Neural progenitor cell (in vitro differentiated cells): Measurements from ENCODE around the gene TLE5. TPM values are rescaled to one million over a fixed set of nuclear protein-coding genes. Genes with fewer than 3 reads are reported as not detected.
A peak's percentile ranks its signal among the peaks of the same experiment; 100 is the strongest.

Experiments used
- DNase-seq: peaks from one replicate; pipeline ENCODE4 v3.0.0-alpha.2; 2016; ENCODE audit warnings: low spot score
- H2AFZ ChIP-seq: fragments of 200-600 bp; sonication (generic); replicated peaks from 2 replicates; pipeline ENCODE4 v1.6.1; 2016; ENCODE audit warnings: antibody characterized with exemption
- H3F3A ChIP-seq: fragments of 200-600 bp; sonication (generic); 2 replicates; pipeline ENCODE4 v1.6.1; 2016; ENCODE audit warnings: antibody characterized with exemption, low read depth
- H3K27ac ChIP-seq: fragments of 200-600 bp; sonication (generic); 2 replicates; pipeline ENCODE4 v1.5.1; 2016; ENCODE audit warnings: mild to moderate bottlenecking
- H3K27me3 ChIP-seq: fragments of 200-600 bp; sonication (generic); 2 replicates; pipeline ENCODE4 v1.6.1; 2016; ENCODE audit warnings: mild to moderate bottlenecking, moderate library complexity
- H3K36me3 ChIP-seq: fragments of 200-600 bp; sonication (generic); 2 replicates; pipeline ENCODE4 v1.5.1; 2016
- H3K4me1 ChIP-seq: fragments of 200-600 bp; sonication (generic); 2 replicates; pipeline ENCODE4 v1.6.1; 2016; ENCODE audit warnings: mixed run types
- H3K4me2 ChIP-seq: fragments of 200-600 bp; sonication (generic); 2 replicates; pipeline ENCODE4 v1.6.1; 2016
- H3K4me3 ChIP-seq: fragments of 200-600 bp; sonication (generic); 2 replicates; pipeline ENCODE4 v1.5.1; 2016
- H3K79me2 ChIP-seq: fragments of 200-600 bp; sonication (generic); 2 replicates; pipeline ENCODE4 v1.6.1; 2016; ENCODE audit warnings: low read depth
- H3K9ac ChIP-seq: fragments of 200-600 bp; sonication (generic); 2 replicates; pipeline ENCODE4 v1.6.1; 2016
- H3K9me3 ChIP-seq: fragments of 200-600 bp; sonication (generic); 2 replicates; pipeline ENCODE4 v1.5.1; 2016; ENCODE audit warnings: low read depth
- H4K20me1 ChIP-seq: fragments of 200-600 bp; sonication (generic); 2 replicates; pipeline ENCODE4 v1.6.1; 2016; ENCODE audit warnings: low read depth
- H3K27ac Mint-ChIP-seq: 3 replicates; pipeline ENCODE4 v1.8.0; 2021; ENCODE audit warnings: mixed read lengths
- H3K27me3 Mint-ChIP-seq: 2 replicates; pipeline ENCODE4 v1.8.0; 2022; ENCODE audit warnings: low read depth, mild to moderate bottlenecking, inconsistent platforms, moderate library complexity, mixed read lengths; ENCODE audit not compliant: insufficient read depth
- H3K36me3 Mint-ChIP-seq: 3 replicates; pipeline ENCODE4 v1.8.0; 2021; ENCODE audit warnings: mixed read lengths
- H3K4me1 Mint-ChIP-seq: 3 replicates; pipeline ENCODE4 v1.8.0; 2021; ENCODE audit warnings: mixed read lengths
- H3K4me3 Mint-ChIP-seq: 3 replicates; pipeline ENCODE4 v1.8.0; 2021; ENCODE audit warnings: mild to moderate bottlenecking, moderate library complexity, mixed read lengths
- H3K9me3 Mint-ChIP-seq: 3 replicates; pipeline ENCODE4 v1.8.0; 2020; ENCODE audit warnings: mixed read lengths
- EZH2 ChIP-seq: fragments of 200-600 bp; sonication (generic); IDR thresholded peaks from 2 replicates; pipeline ENCODE4 v1.6.1; 2017; ENCODE audit warnings: antibody characterized with exemption, mild to moderate bottlenecking, moderate library complexity
- EZH2phosphoT487 ChIP-seq: fragments of 200-600 bp; sonication (generic); IDR thresholded peaks from 2 replicates; pipeline ENCODE4 v1.6.1; 2017; ENCODE audit warnings: antibody characterized with exemption
- total RNA-seq: library from RNA; depleted of rRNA; stranded (reverse); fragments of >200 nt; gene quantifications from 2 replicates; pipeline ENCODE4 v1.2.3, GENCODE V29; 2015; ENCODE audit warnings: low replicate concordance
- TF ChIP-seq, protein P1 (sequence below): fragments of 200-600 bp; sonication (generic); IDR thresholded peaks from 2 replicates; pipeline ENCODE4 v1.5.1; 2017; ENCODE audit warnings: antibody characterized with exemption, mild to moderate bottlenecking

The TLE5 gene, protein sequence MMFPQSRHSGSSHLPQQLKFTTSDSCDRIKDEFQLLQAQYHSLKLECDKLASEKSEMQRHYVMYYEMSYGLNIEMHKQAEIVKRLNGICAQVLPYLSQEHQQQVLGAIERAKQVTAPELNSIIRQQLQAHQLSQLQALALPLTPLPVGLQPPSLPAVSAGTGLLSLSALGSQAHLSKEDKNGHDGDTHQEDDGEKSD
- 54.6 and 148 TPM in 2 replicates for total RNA-seq

DNA sequence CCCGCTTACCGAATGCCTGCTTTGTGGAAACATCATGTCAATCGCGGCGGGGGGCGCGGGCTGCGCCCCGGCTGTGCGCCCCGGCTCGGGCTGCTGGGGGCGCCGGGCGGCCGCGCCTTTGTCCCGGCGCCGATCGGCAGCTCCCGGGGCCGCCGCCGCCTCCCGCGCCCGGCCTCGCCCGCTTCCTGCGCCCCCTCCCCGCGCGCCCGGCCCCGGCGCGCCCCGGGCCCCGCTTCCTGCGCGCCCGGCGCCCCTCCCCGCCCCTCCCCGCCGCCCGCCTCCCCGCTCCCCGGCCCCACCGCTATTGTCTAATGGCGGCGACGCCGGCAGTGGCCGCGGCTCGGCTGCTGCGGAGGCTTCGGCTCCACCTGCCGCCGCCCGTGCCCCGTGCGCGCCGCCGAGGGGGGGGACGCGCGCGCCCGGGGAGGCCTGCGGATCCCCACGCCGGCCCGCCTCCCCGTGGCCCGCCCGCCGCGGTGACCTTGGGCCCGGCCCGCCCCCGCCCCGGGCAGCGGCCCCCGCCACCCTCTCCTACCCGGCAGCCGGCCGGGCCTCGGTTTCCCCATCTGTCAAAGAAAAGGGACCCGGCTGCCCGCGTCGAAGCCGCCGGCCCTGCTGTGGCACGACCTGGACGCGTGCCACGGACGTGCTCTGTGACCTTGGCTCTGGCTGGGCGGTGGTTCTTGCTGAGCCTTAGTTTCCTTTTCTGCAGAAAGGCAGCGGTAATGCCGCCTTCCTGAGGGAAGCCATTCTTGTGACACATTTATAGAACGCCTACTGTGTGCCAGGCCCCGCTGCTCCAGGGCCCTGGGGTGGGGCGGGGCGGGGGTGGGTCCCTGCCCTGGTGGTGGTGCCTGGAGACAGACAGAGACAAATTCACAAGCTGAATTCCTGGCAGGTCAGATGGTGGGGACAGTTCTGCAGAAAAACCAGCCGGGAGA lies at the start of gene TLE5:
TLE5 (minus strand) TSS at position 331 of the 941 bp plus-strand sequence; CDS start at position 36, 295 bp downstream.
- Histone ChIP-seq H3K36me3 (peaks cover 5% of the 10 kb centered on the region), H3K4me1 (peaks cover 8% of the 10 kb centered on the region), H3K9ac (peak within 1 kb of the TSS; percentile 70), H3K27ac (no peak within 1 kb of the TSS), H3K79me2 (peaks cover 6% of the 10 kb centered on the region), H2AFZ (peak within 1 kb of the TSS; percentile 34), H3K4me2 (peak within 1 kb of the TSS; percentile 97), H3K4me3 (peak within 1 kb of the TSS; percentile 96), H3F3A (peaks cover 36% of the 10 kb centered on the region), H4K20me1 (peaks cover 36% of the 10 kb centered on the region), H3K27me3 (peaks cover 11% of the 10 kb centered on the region), H3K9me3 (no peaks in the 10 kb centered on the region)
- H3K4me3 Mint-ChIP-seq = peak within 1 kb of the TSS; percentile 87
- peaks cover 17% of the 10 kb centered on the region for H3K27me3 Mint-ChIP-seq
- H3K36me3 Mint-ChIP-seq = peaks cover 7% of the 10 kb centered on the region
- TF ChIP-seq, protein P1, sequence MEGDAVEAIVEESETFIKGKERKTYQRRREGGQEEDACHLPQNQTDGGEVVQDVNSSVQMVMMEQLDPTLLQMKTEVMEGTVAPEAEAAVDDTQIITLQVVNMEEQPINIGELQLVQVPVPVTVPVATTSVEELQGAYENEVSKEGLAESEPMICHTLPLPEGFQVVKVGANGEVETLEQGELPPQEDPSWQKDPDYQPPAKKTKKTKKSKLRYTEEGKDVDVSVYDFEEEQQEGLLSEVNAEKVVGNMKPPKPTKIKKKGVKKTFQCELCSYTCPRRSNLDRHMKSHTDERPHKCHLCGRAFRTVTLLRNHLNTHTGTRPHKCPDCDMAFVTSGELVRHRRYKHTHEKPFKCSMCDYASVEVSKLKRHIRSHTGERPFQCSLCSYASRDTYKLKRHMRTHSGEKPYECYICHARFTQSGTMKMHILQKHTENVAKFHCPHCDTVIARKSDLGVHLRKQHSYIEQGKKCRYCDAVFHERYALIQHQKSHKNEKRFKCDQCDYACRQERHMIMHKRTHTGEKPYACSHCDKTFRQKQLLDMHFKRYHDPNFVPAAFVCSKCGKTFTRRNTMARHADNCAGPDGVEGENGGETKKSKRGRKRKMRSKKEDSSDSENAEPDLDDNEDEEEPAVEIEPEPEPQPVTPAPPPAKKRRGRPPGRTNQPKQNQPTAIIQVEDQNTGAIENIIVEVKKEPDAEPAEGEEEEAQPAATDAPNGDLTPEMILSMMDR = no peak
- TF ChIP-seq EZH2 = no peak
- no peak within 1 kb of the TSS for H3K27ac Mint-ChIP-seq
- no peaks in the 10 kb centered on the region for H3K9me3 Mint-ChIP-seq
- DNase-seq = peak; percentile 80
- peaks cover 14% of the 10 kb centered on the region for H3K4me1 Mint-ChIP-seq

DNA sequence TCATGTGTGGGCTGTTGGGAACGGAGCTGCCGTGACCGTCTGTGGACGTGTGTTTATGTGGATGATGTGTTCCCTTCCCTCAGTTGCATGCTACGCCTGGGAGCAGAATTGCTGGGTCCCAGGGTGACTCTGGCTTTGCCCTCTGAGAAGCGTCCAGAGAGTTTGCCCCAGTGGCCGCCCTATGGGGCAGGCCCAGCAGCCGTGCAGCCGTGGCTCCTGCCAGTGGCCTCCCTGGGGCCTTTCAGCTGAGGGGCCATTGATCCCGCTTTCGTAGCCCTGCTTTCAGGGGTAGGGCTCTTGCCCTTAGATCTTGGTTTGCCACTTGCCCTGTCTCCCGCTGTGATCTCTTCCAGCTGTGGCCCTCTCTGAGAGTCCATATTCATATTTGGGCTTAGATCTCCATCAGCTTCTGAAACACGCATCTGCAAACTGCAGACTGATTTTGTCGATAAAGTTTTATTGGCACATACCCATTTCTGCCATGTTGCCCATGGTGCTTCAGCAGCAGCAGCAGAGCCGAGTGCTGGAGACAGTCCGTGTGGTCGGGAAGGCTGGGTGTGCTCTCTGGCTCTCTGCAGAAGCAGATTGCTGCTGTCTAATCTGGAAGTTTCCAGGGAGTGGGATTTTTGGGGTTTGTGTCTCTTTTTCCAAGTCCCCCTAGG lies 49.4 kb upstream of the TLE5 start:
- DNase-seq = no peak
- H4K20me1 ChIP-seq = peaks cover 57% of the 10 kb centered on the region
- peaks cover 18% of the 10 kb centered on the region for H3K4me1 Mint-ChIP-seq

DNA sequence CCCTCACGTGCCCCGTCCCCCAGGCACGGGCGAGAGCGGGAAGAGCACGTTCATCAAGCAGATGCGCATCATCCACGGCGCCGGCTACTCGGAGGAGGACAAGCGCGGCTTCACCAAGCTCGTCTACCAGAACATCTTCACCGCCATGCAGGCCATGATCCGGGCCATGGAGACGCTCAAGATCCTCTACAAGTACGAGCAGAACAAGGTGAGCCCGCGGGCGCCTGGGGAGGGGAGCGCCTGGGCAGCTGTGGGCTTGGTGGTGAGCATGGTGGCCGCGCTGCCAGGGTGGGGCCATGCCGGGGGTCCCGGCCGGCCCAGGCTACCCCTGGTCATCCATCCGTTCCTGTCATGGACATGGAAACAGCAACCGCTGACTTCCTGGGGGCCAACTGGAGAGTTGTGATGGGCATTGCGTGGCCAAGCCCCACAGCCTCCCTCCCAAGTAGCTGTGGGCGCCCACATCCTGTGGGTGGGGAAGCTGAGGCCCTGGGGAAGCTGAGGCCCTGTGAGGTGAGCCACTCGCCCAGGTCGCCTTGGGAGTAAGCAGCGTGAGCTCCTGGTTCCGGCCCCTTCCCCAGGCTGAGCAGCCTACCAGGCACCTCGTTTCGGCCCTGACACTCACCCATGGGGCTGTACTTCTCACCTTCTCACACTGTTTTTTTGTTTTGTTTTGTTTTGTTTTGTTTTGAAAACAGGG lies 48.0 kb upstream of the TLE5 start:
- Histone ChIP-seq H3K36me3 (no peaks in the 10 kb centered on the region), H2AFZ (no peak overlapping the region), H3K27ac (no peak overlapping the region), H3K4me2 (no peak overlapping the region), H3K4me1 (no peaks in the 10 kb centered on the region), H3K27me3 (no peaks in the 10 kb centered on the region), H3K9me3 (no peaks in the 10 kb centered on the region), H3K4me3 (no peak overlapping the region), H3K9ac (no peak overlapping the region), H3F3A (no peaks in the 10 kb centered on the region), H3K79me2 (peaks cover 25% of the 10 kb centered on the region), H4K20me1 (peaks cover 64% of the 10 kb centered on the region)
- Mint-ChIP-seq H3K27ac (no peak overlapping the region), H3K4me1 (peaks cover 18% of the 10 kb centered on the region), H3K9me3 (no peaks in the 10 kb centered on the region), H3K36me3 (no peaks in the 10 kb centered on the region), H3K27me3 (peaks cover 2% of the 10 kb centered on the region), H3K4me3 (no peak overlapping the region)
- DNase-seq = no peak
- TF ChIP-seq EZH2 = no peak
- TF ChIP-seq, protein P1 = no peak
- no peak for TF ChIP-seq EZH2phosphoT487

More for the DNA sequence above, 49.4 kb upstream of the TLE5 start:
- no peak overlapping the region for H3K27ac Mint-ChIP-seq
- H3K9me3 Mint-ChIP-seq = no peaks in the 10 kb centered on the region
- Histone ChIP-seq H3F3A (no peaks in the 10 kb centered on the region), H2AFZ (no peak overlapping the region), H3K4me2 (no peak overlapping the region), H3K27me3 (no peaks in the 10 kb centered on the region), H3K9ac (no peak overlapping the region), H3K27ac (no peak overlapping the region), H3K79me2 (peaks cover 22% of the 10 kb centered on the region), H3K9me3 (no peaks in the 10 kb centered on the region), H3K4me3 (no peak overlapping the region), H3K36me3 (no peaks in the 10 kb centered on the region), H3K4me1 (no peaks in the 10 kb centered on the region)
- TF ChIP-seq EZH2 = no peak
- TF ChIP-seq, protein P1 = no peak
- TF ChIP-seq EZH2phosphoT487 = no peak
- H3K4me3 Mint-ChIP-seq = no peak overlapping the region
- H3K36me3 Mint-ChIP-seq = no peaks in the 10 kb centered on the region
- H3K27me3 Mint-ChIP-seq = peaks cover 2% of the 10 kb centered on the region
